WTC11 (cell line): ENCODE data around the gene MYL6B. TPM values are rescaled to one million over a fixed set of nuclear protein-coding genes. Genes with fewer than 3 reads are reported as not detected.

Source experiments
- ATAC-seq: fragments of 200-7000 bp; cut with Tn5 transposase; 2 replicates; pipeline ENCODE4 v1.10.0; 2021; ENCODE audit warnings: mild to moderate bottlenecking, moderate library complexity
- CTCF ChIA-PET: fragments of 300-600 bp; sonication (Branson Sonifier 250); formaldehyde crosslinking; loops from one replicate; lab custom pipeline; 2021; ENCODE audit warnings: antibody characterized with exemption; lab: Charles Lee
- POLR2A ChIA-PET: fragments of 350-600 bp; sonication (Branson Sonifier 250); formaldehyde crosslinking; loops from one replicate; lab custom pipeline; 2021; ENCODE audit warnings: antibody characterized with exemption; lab: Charles Lee
- DNase-seq: peaks from one replicate; pipeline ENCODE4 v3.0.0; 2021; ENCODE audit warnings: low spot score
- H3K27ac Mint-ChIP-seq: 2 replicates; pipeline ENCODE4 v1.8.0; 2021; ENCODE audit warnings: mixed read lengths
- H3K27me3 Mint-ChIP-seq: 2 replicates; pipeline ENCODE4 v1.8.0; 2021; ENCODE audit warnings: low read depth, mild to moderate bottlenecking, moderate library complexity, mixed read lengths
- H3K36me3 Mint-ChIP-seq: 2 replicates; pipeline ENCODE4 v1.8.0; 2021; ENCODE audit warnings: mixed read lengths
- H3K4me1 Mint-ChIP-seq: 2 replicates; pipeline ENCODE4 v1.8.0; 2022; ENCODE audit warnings: mixed read lengths
- H3K4me3 Mint-ChIP-seq: 2 replicates; pipeline ENCODE4 v1.8.0; 2021; ENCODE audit warnings: mild to moderate bottlenecking, moderate library complexity, mixed read lengths
- H3K9me3 Mint-ChIP-seq: 2 replicates; pipeline ENCODE4 v1.8.0; 2021; ENCODE audit warnings: mixed read lengths
- ATF1 ChIP-seq: sonication (generic); formaldehyde crosslinking; IDR thresholded peaks from 2 replicates; pipeline ENCODE4 v1.8.1; 2023; ENCODE audit warnings: mild to moderate bottlenecking, moderate library complexity, missing genetic modification reagents
- ATF3 ChIP-seq: sonication (generic); formaldehyde crosslinking; conservative IDR thresholded peaks from 2 replicates; pipeline ENCODE4 v1.8.1; 2022; ENCODE audit warnings: mild to moderate bottlenecking, missing genetic modification reagents
- CBFB ChIP-seq: sonication (generic); formaldehyde crosslinking; IDR thresholded peaks from 2 replicates; pipeline ENCODE4 v1.8.1; 2022; ENCODE audit warnings: mild to moderate bottlenecking, low read depth, missing genetic modification reagents
- E2F1 ChIP-seq: sonication (generic); formaldehyde crosslinking; IDR thresholded peaks from 2 replicates; pipeline ENCODE4 v1.8.0; 2022; ENCODE audit warnings: mild to moderate bottlenecking, missing genetic modification reagents
- E2F5 ChIP-seq: sonication (generic); formaldehyde crosslinking; IDR thresholded peaks from 2 replicates; pipeline ENCODE4 v1.8.1; 2022; ENCODE audit warnings: mild to moderate bottlenecking, moderate library complexity, missing genetic modification reagents
- FOXP1 ChIP-seq: sonication (generic); formaldehyde crosslinking; IDR thresholded peaks from 2 replicates; pipeline ENCODE4 v1.8.0; 2022; ENCODE audit warnings: missing genetic modification reagents, mild to moderate bottlenecking, moderate library complexity, borderline replicate concordance
- HMGXB4 ChIP-seq: sonication (generic); formaldehyde crosslinking; IDR thresholded peaks from 2 replicates; pipeline ENCODE4 v1.8.1; 2023; ENCODE audit warnings: mild to moderate bottlenecking, moderate library complexity, missing genetic modification reagents
- MAX ChIP-seq: sonication (generic); formaldehyde crosslinking; IDR thresholded peaks from 2 replicates; pipeline ENCODE4 v1.8.0; 2022; ENCODE audit warnings: mild to moderate bottlenecking, missing genetic modification reagents
- MYBL2 ChIP-seq: sonication (generic); formaldehyde crosslinking; IDR thresholded peaks from 2 replicates; pipeline ENCODE4 v1.8.1; 2023; ENCODE audit warnings: mild to moderate bottlenecking, moderate library complexity, missing genetic modification reagents
- PRDM15 ChIP-seq: sonication (generic); formaldehyde crosslinking; IDR thresholded peaks from 2 replicates; pipeline ENCODE4 v1.8.0; 2022; ENCODE audit warnings: missing genetic modification reagents
- PRRX2 ChIP-seq: fragments of 250-450 bp; sonication (Bioruptor Pico); IDR thresholded peaks from 2 replicates; pipeline ENCODE4 v1.8.0; 2021; ENCODE audit warnings: mild to moderate bottlenecking
- SP1 ChIP-seq: sonication (generic); formaldehyde crosslinking; conservative IDR thresholded peaks from 2 replicates; pipeline ENCODE4 v1.8.1; 2022; ENCODE audit warnings: missing genetic modification reagents
- ZBTB21 ChIP-seq: sonication (generic); formaldehyde crosslinking; IDR thresholded peaks from 2 replicates; pipeline ENCODE4 v1.8.1; 2023; ENCODE audit warnings: mild to moderate bottlenecking, missing genetic modification reagents, borderline replicate concordance
- ZNF121 ChIP-seq: sonication (generic); formaldehyde crosslinking; IDR thresholded peaks from 2 replicates; pipeline ENCODE4 v1.8.0; 2023; ENCODE audit warnings: missing genetic modification reagents
- ZNF396 ChIP-seq: fragments of 250-450 bp; sonication (Bioruptor Pico); IDR thresholded peaks from 2 replicates; pipeline ENCODE4 v1.8.0; 2021; ENCODE audit warnings: mild to moderate bottlenecking, moderate library complexity, borderline replicate concordance
- total RNA-seq: library from RNA; stranded (reverse); gene quantifications from 3 replicates; pipeline ENCODE4 v1.2.3, GENCODE V29; 2021
- TF ChIP-seq, protein P1 (sequence below): sonication (generic); formaldehyde crosslinking; IDR thresholded peaks from 2 replicates; pipeline ENCODE4 v1.8.1; 2023; ENCODE audit warnings: mild to moderate bottlenecking, missing genetic modification reagents, borderline replicate concordance

Gene MYL6B
- total RNA-seq, 1 experiment from 2014 or later, result 173 TPM

DNA sequence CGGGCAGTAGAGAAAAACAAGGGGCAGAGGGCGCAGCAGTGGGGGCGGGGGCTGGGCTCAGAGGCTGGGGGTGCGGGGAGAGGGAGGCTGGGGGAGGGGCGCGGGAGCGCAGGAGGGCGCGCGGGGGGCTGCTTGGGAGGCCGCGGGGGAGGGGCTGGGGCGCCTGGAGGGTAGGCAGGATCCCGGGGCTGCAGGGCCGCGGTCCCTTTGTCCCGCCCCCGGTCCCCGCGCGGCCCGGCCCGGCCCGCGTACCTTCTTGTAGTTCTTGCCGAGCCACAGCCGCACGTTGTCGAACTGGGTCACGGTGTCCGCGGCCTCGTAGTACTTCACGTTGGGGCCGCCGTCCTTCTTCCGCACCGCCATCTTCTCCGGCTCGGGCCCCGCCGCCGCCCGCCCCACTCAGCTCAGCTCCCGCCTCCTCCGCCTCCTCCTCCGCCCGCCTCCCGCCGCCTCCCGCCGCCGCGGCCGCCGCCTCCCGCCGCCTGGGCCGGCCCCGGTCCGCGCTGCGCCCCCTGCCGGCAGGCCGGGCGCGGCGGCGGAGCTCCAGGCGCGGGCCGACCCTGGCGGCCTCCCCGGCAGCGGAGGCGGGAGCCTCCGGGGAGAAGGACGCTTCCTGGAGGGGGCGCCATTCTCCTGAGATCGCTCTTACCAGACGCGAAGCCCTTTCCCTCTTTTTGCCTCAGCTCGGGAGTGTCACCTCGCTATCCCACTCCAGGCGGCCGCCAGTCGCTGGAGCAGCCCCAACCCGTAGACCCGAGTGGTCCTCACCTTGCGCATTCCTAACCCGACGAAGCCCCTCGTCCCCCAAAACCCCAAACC, 36.9 kb downstream of the MYL6B start, which contains the start of gene SMARCC2:
SMARCC2 (minus strand) TSS at position 385 of the 819 bp plus-strand sequence; CDS start at position 363, 22 bp downstream.
- peak; percentile 92 for DNase-seq
- Mint-ChIP-seq H3K27ac (peak within 1 kb of the TSS; percentile 96), H3K4me1 (peaks cover 30% of the 10 kb centered on the region), H3K4me3 (peak within 1 kb of the TSS; percentile 99), H3K27me3 (peaks cover 3% of the 10 kb centered on the region; the same call in 1 of the 2 replicates), H3K9me3 (no peaks in the 10 kb centered on the region), H3K36me3 (peaks cover 27% of the 10 kb centered on the region)
- no peak for TF ChIP-seq E2F1 (CRISPR knock-in tag)
- no peak for TF ChIP-seq ATF3 (CRISPR knock-in tag)
- 0 out of 2 replicates have a peak, but pooled peaks have one; percentile 25 for TF ChIP-seq CBFB (CRISPR knock-in tag)
- peak; percentile 52; the same call in 1 of the 2 replicates for TF ChIP-seq HMGXB4 (CRISPR knock-in tag)
- TF ChIP-seq E2F5 (CRISPR knock-in tag), result 0 out of 2 replicates have a peak, but pooled peaks have one; percentile 43
- TF ChIP-seq PRRX2 (CRISPR knock-in tag), result 0 out of 2 replicates have a peak, but pooled peaks have one; percentile 34
- peak; percentile 35; the same call in 1 of the 2 replicates for TF ChIP-seq FOXP1 (CRISPR knock-in tag)
- peak; percentile 43 for TF ChIP-seq SP1
- ChIA-PET CTCF (interaction anchor here (0.6 to 5.2 kb wide), 63 partner anchors 8 to 1669 kb away, joined by 3 to 95 read pairs (median 5); partner anchors contain the start of genes ANKRD52, CNPY2, COQ10A and ERBB3), POLR2A (interaction anchor here (0.6 to 3.3 kb wide), 21 partner anchors 10 to 922 kb away, joined by 3 to 30 read pairs (median 4); partner anchors contain the start of genes ANKRD52, CNPY2, COQ10A and ERBB3)
- peak; percentile 81 for ATAC-seq

GRCh38 chr12:56189918-56190694, 37.7 kb downstream of the MYL6B start:
- peaks cover 3% of the 10 kb centered on the region; the same call in 1 of the 2 replicates for H3K27me3 Mint-ChIP-seq
- TF ChIP-seq, protein P1, sequence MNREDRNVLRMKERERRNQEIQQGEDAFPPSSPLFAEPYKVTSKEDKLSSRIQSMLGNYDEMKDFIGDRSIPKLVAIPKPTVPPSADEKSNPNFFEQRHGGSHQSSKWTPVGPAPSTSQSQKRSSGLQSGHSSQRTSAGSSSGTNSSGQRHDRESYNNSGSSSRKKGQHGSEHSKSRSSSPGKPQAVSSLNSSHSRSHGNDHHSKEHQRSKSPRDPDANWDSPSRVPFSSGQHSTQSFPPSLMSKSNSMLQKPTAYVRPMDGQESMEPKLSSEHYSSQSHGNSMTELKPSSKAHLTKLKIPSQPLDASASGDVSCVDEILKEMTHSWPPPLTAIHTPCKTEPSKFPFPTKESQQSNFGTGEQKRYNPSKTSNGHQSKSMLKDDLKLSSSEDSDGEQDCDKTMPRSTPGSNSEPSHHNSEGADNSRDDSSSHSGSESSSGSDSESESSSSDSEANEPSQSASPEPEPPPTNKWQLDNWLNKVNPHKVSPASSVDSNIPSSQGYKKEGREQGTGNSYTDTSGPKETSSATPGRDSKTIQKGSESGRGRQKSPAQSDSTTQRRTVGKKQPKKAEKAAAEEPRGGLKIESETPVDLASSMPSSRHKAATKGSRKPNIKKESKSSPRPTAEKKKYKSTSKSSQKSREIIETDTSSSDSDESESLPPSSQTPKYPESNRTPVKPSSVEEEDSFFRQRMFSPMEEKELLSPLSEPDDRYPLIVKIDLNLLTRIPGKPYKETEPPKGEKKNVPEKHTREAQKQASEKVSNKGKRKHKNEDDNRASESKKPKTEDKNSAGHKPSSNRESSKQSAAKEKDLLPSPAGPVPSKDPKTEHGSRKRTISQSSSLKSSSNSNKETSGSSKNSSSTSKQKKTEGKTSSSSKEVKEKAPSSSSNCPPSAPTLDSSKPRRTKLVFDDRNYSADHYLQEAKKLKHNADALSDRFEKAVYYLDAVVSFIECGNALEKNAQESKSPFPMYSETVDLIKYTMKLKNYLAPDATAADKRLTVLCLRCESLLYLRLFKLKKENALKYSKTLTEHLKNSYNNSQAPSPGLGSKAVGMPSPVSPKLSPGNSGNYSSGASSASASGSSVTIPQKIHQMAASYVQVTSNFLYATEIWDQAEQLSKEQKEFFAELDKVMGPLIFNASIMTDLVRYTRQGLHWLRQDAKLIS, result no peak
- TF ChIP-seq ZNF121 (CRISPR knock-in tag) (peak; percentile 87), MYBL2 (CRISPR knock-in tag) (no peak), MAX (CRISPR knock-in tag) (peak; percentile 33; the same call in 1 of the 2 replicates), ZNF396 (CRISPR knock-in tag) (no peak; the same call in 1 of the 2 replicates), ZBTB21 (CRISPR knock-in tag) (no peak), PRDM15 (CRISPR knock-in tag) (no peak), ATF1 (CRISPR knock-in tag) (0 out of 2 replicates have a peak, but pooled peaks have one; percentile 37)

More at GRCh38 chr12:56189918-56190694, 37.7 kb downstream of the MYL6B start:
- Mint-ChIP-seq H3K4me1 (peaks cover 30% of the 10 kb centered on the region), H3K4me3 (peak overlapping the region; percentile 99), H3K36me3 (peaks cover 19% of the 10 kb centered on the region), H3K27ac (peak overlapping the region; percentile 96), H3K9me3 (no peaks in the 10 kb centered on the region)
- ChIA-PET POLR2A (interaction anchor here (0.6 to 3.3 kb wide), 21 partner anchors 9 to 921 kb away, joined by 3 to 30 read pairs (median 4); partner anchors contain the start of genes ANKRD52, CNPY2, COQ10A and ERBB3), CTCF (interaction anchor here (0.7 to 5.2 kb wide), 57 partner anchors 9 to 453 kb away, joined by 3 to 95 read pairs (median 5); partner anchors contain the start of genes ANKRD52, CNPY2, COQ10A and ERBB3)
- peak; percentile 54 for ATAC-seq
- DNase-seq, result peak; percentile 96
